Measurements from ENCODE around the gene CYS1. TPM values are rescaled to one million over a fixed set of nuclear protein-coding genes. Genes with fewer than 3 reads are reported as not detected.

Gene CYS1
- total RNA-seq, 2 experiments from 2014 or later = 0.11 to 0.14 TPM

GRCh38 chr2:10075571-10076209, 4.5 kb downstream of the CYS1 start:
- no peak for DNase-seq
- peaks cover 14% of the 10 kb centered on the region for H3K4me1 Mint-ChIP-seq
- no peaks in the 10 kb centered on the region for H3K9me3 Mint-ChIP-seq
- peaks cover 74% of the 10 kb centered on the region for H3K27me3 Mint-ChIP-seq
- H3K4me3 Mint-ChIP-seq = no peak overlapping the region
- no peaks in the 10 kb centered on the region for H3K36me3 Mint-ChIP-seq
- H3K27ac Mint-ChIP-seq = no peak overlapping the region
- ATAC-seq (ENCODE audit: low read depth) = no peak
- POLR2A ChIA-PET = interaction anchor here (4.0 kb wide), 1 partner anchor 16 kb away, joined by 11 read pairs; no protein-coding TSS in a partner anchor

DNA sequence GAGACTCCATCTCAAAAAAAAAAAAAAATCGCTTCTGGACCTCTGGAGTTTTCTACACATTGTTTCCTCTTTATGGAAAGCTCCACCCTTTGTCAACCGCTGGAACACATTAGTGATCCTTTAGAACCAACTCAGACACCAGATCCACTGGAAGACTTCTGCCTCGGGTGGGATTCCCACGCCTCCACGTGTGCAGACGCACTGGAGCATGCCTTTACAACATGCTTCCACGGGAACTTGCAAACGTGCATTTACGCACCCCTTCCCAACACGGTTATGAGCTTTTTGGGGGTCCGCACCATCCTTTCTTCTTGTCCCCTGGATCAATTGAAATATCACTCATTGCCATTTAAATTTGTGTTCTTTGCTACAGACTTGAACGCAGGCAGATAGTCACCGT, 5.1 kb downstream of the CYS1 start:
- POLR2A ChIA-PET = interaction anchor here (4.0 kb wide), 1 partner anchor 16 kb away, joined by 11 read pairs; no protein-coding TSS in a partner anchor
- H3K4me3 Mint-ChIP-seq = no peak overlapping the region
- peaks cover 14% of the 10 kb centered on the region for H3K4me1 Mint-ChIP-seq
- no peak overlapping the region for H3K27ac Mint-ChIP-seq
- DNase-seq (no peak), ATAC-seq (ENCODE audit: low read depth) (no peak)
- H3K9me3 Mint-ChIP-seq = no peaks in the 10 kb centered on the region
- H3K36me3 Mint-ChIP-seq = no peaks in the 10 kb centered on the region
- peaks cover 74% of the 10 kb centered on the region for H3K27me3 Mint-ChIP-seq

- DNase-seq (no peak), ATAC-seq (ENCODE audit: low read depth) (peak; percentile 24)
- H3K36me3 Mint-ChIP-seq = no peaks in the 10 kb centered on the region
- POLR2A ChIA-PET = interaction anchor here (1.0 to 4.0 kb wide), 3 partner anchors 18 to 1056 kb away, joined by 3 to 11 read pairs (median 5); no protein-coding TSS in a partner anchor
- no peak overlapping the region for H3K4me3 Mint-ChIP-seq
- peaks cover 70% of the 10 kb centered on the region for H3K27me3 Mint-ChIP-seq
- H3K27ac Mint-ChIP-seq = no peak overlapping the region
- H3K4me1 Mint-ChIP-seq = peaks cover 10% of the 10 kb centered on the region
- no peaks in the 10 kb centered on the region for H3K9me3 Mint-ChIP-seq
Measured at GRCh38 chr2:10073706-10074105, 6.5 kb downstream of the CYS1 start.

- DNase-seq = peak; percentile 67
- H3K4me3 Mint-ChIP-seq = no peak overlapping the region
Measured at GRCh38 chr2:10072656-10073480, 7.3 kb downstream of the CYS1 start.

GRCh38 chr2:10071595-10071994, 8.6 kb downstream of the CYS1 start:
- peaks cover 4% of the 10 kb centered on the region for H3K9me3 Mint-ChIP-seq
- no peaks in the 10 kb centered on the region for H3K36me3 Mint-ChIP-seq
- no peak overlapping the region for H3K27ac Mint-ChIP-seq
- POLR2A ChIA-PET = interaction anchor here (1.6 to 4.0 kb wide), 3 partner anchors 20 to 52 kb away, joined by 6 to 11 read pairs (median 6); partner anchors contain the start of gene RRM2
- H3K4me3 Mint-ChIP-seq = no peak overlapping the region
- ATAC-seq (ENCODE audit: low read depth) = no peak
- H3K27me3 Mint-ChIP-seq = peaks cover 49% of the 10 kb centered on the region
- no peak for DNase-seq
- peaks cover 10% of the 10 kb centered on the region for H3K4me1 Mint-ChIP-seq

More at GRCh38 chr2:10072656-10073480, 7.3 kb downstream of the CYS1 start:
- Mint-ChIP-seq H3K27me3 (peaks cover 61% of the 10 kb centered on the region), H3K4me1 (peaks cover 10% of the 10 kb centered on the region), H3K36me3 (no peaks in the 10 kb centered on the region), H3K9me3 (peaks cover 2% of the 10 kb centered on the region), H3K27ac (no peak overlapping the region)
- peak; percentile 97 for ATAC-seq (ENCODE audit: low read depth)
- POLR2A ChIA-PET = interaction anchor here (0.6 to 4.0 kb wide), 12 partner anchors 18 to 1057 kb away, joined by 3 to 11 read pairs (median 4); partner anchors contain the start of gene RRM2

- Mint-ChIP-seq H3K4me3 (no peak overlapping the region), H3K27me3 (peaks cover 45% of the 10 kb centered on the region), H3K27ac (no peak overlapping the region), H3K4me1 (peaks cover 10% of the 10 kb centered on the region), H3K9me3 (peaks cover 4% of the 10 kb centered on the region), H3K36me3 (no peaks in the 10 kb centered on the region)
- DNase-seq (no peak), ATAC-seq (ENCODE audit: low read depth) (no peak)
- POLR2A ChIA-PET = interaction anchor here (0.6 to 1.9 kb wide), 2 partner anchors 47 to 52 kb away, joined by 3 to 6 read pairs; partner anchors contain the start of gene RRM2
Measured at GRCh38 chr2:10071176-10071575, 9.0 kb downstream of the CYS1 start.

- H3K27ac Mint-ChIP-seq = no peak overlapping the region
- POLR2A ChIA-PET = no interaction called here
- H3K4me3 Mint-ChIP-seq = no peak overlapping the region
- DNase-seq = no peak
- peaks cover 4% of the 10 kb centered on the region for H3K9me3 Mint-ChIP-seq
- peaks cover 17% of the 10 kb centered on the region for H3K27me3 Mint-ChIP-seq
- no peaks in the 10 kb centered on the region for H3K36me3 Mint-ChIP-seq
- ATAC-seq (ENCODE audit: low read depth) = no peak
- H3K4me1 Mint-ChIP-seq = peaks cover 6% of the 10 kb centered on the region
Measured at GRCh38 chr2:10067881-10068280, 12.3 kb downstream of the CYS1 start.

GRCh38 chr2:10067330-10067729, 12.9 kb downstream of the CYS1 start:
- no peak overlapping the region for H3K4me3 Mint-ChIP-seq
- peaks cover under 1% of the 10 kb centered on the region for H3K4me1 Mint-ChIP-seq
- H3K36me3 Mint-ChIP-seq = no peaks in the 10 kb centered on the region
- H3K27ac Mint-ChIP-seq = no peak overlapping the region
- DNase-seq (no peak), ATAC-seq (ENCODE audit: low read depth) (no peak)
- H3K27me3 Mint-ChIP-seq = peaks cover 12% of the 10 kb centered on the region
- POLR2A ChIA-PET = no interaction called here
- peaks cover 4% of the 10 kb centered on the region for H3K9me3 Mint-ChIP-seq

- Mint-ChIP-seq H3K4me3 (no peak overlapping the region), H3K9me3 (peaks cover 4% of the 10 kb centered on the region)
Measured at GRCh38 chr2:10065773-10066055, 14.5 kb downstream of the CYS1 start.

GRCh38 chr2:10064932-10065772, 15.1 kb downstream of the CYS1 start:
- DNase-seq (no peak), ATAC-seq (ENCODE audit: low read depth) (no peak)
- Mint-ChIP-seq H3K36me3 (no peaks in the 10 kb centered on the region), H3K4me1 (no peaks in the 10 kb centered on the region), H3K27me3 (peaks cover 8% of the 10 kb centered on the region), H3K4me3 (no peak overlapping the region), H3K27ac (no peak overlapping the region), H3K9me3 (peaks cover 4% of the 10 kb centered on the region)
- POLR2A ChIA-PET = no interaction called here

More at GRCh38 chr2:10065773-10066055, 14.5 kb downstream of the CYS1 start:
- DNase-seq (no peak), ATAC-seq (ENCODE audit: low read depth) (no peak)
- no peaks in the 10 kb centered on the region for H3K36me3 Mint-ChIP-seq
- POLR2A ChIA-PET = no interaction called here
- H3K27me3 Mint-ChIP-seq = peaks cover 8% of the 10 kb centered on the region
- no peak overlapping the region for H3K27ac Mint-ChIP-seq
- H3K4me1 Mint-ChIP-seq = no peaks in the 10 kb centered on the region

- no peaks in the 10 kb centered on the region for H3K4me1 Mint-ChIP-seq
- H3K4me3 Mint-ChIP-seq = no peak overlapping the region
- peaks cover 4% of the 10 kb centered on the region for H3K9me3 Mint-ChIP-seq
- ATAC-seq (ENCODE audit: low read depth) (no peak), DNase-seq (no peak)
- H3K36me3 Mint-ChIP-seq = no peaks in the 10 kb centered on the region
- peaks cover 6% of the 10 kb centered on the region for H3K27me3 Mint-ChIP-seq
- H3K27ac Mint-ChIP-seq = no peak overlapping the region
- POLR2A ChIA-PET = no interaction called here
Measured at GRCh38 chr2:10063566-10063965, 16.6 kb downstream of the CYS1 start.

DNA sequence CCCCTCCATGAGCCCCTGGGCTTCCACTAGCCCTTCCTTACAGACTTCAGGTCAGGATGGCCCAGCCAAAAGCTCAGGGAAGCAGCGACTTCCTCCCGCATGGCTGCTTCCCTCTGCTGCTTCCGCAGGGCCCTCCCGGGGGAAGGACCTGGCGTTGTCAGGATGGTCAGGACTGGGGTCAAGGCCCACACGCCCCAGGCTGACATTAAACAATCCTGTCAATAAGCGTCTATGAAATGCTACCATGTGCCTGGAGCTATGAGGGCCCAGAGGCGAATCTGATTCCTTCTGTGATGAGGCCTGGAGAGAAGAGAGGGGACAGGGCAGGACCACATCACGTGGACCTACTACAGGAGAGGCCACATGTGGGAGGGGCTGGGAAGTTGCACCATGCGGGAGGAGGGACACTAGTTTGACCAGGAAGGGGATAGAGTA, 17.3 kb downstream of the CYS1 start:
- Mint-ChIP-seq H3K4me1 (no peaks in the 10 kb centered on the region), H3K36me3 (no peaks in the 10 kb centered on the region), H3K27me3 (peaks cover 6% of the 10 kb centered on the region), H3K27ac (no peak overlapping the region), H3K9me3 (peaks cover 2% of the 10 kb centered on the region), H3K4me3 (no peak overlapping the region)
- ATAC-seq (ENCODE audit: low read depth) (no peak), DNase-seq (no peak)
- POLR2A ChIA-PET = no interaction called here

Data from activated naive CD8-positive, alpha-beta T cell treated with anti-CD3 and anti-CD28 coated beads, Interleukin-2, amount 10 ng/mL, durations not matched to agents 7 days and 5 days (primary cell).